Esophagus squamous epithelium (tissue), 5 donors: ENCODE measurements around the gene METTL21C. TPM values are rescaled to one million over a fixed set of nuclear protein-coding genes. Genes with fewer than 3 reads are reported as not detected.

ENCODE experiments used
- DNase-seq: peaks from one replicate; lab custom pipeline; 2025; lab: John Stamatoyannopoulos, UW
- H3K27ac ChIP-seq, 4 donors: fragments of 200-600 bp; sonication (generic); one replicate each; pipeline ENCODE4 v1.5.1; 2016 to 2019; ENCODE audit warnings: mild to moderate bottlenecking in 1 of 4
- H3K27me3 ChIP-seq, 4 donors: fragments of 200-600 bp; sonication (generic); 1 replicate in 3 of 4; 2 replicates in 1 of 4; pipeline versions ENCODE4 v1.5.1 to v1.6.0; 2017 to 2021; ENCODE audit warnings: antibody characterized with exemption in 1 of 4
- H3K36me3 ChIP-seq, 3 donors: fragments of 200-600 bp; sonication (generic); one replicate each; pipeline ENCODE4 v1.5.1; 2016 to 2019
- H3K4me1 ChIP-seq, 3 donors: fragments of 200-600 bp; sonication (generic); one replicate each; pipeline ENCODE4 v1.5.1; 2017 to 2019
- H3K4me3 ChIP-seq, 4 donors: fragments of 200-600 bp; sonication (generic); 1 replicate in 3 of 4; 2 replicates in 1 of 4; pipeline ENCODE4 v1.5.1; 2016 to 2019; ENCODE audit warnings: mild to moderate bottlenecking in 2 of 4, moderate library complexity in 1 of 4
- H3K9me3 ChIP-seq, 3 donors: fragments of 200-600 bp; sonication (generic); one replicate each; pipeline ENCODE4 v1.5.1; 2016 to 2019
- CTCF ChIP-seq, 6 experiments: fragments of 450-650 bp in 4 of 6; fragments of 200-600 bp in 2 of 6; sonication (generic) in 2 of 6; IDR thresholded peaks; one replicate each; pipeline ENCODE4 v1.5.1; 2016 to 2019; ENCODE audit warnings: antibody characterized with exemption in 6 of 6, mild to moderate bottlenecking in 4 of 6, moderate library complexity in 4 of 6
- POLR2A ChIP-seq, 4 donors: fragments of 450-650 bp; IDR thresholded peaks; one replicate each; pipeline ENCODE4 v1.6.1; 2017; ENCODE audit warnings: antibody characterized with exemption in 4 of 4, mild to moderate bottlenecking in 4 of 4, moderate library complexity in 3 of 4
- WGBS, 2 donors: methylation state at CpG; one replicate each; pipeline ENCODE4 v1.1.5; 2018; 5-methylcytosine and 5-hydroxymethylcytosine counted together
- intact Hi-C: fragments of 100-400 bp; cut with DNase I; formaldehyde crosslinking; loops from one replicate; pipeline ENCODE4 v1.15.0; 2022
- total RNA-seq, 4 donors: library from RNA; depleted of rRNA; stranded (reverse); fragments of >200 nt; gene quantifications; one replicate each; pipeline ENCODE4 v1.1.0, GENCODE V29; 2016
- donor health status: DM: yes; HTN: yes; CAD: no.

Gene METTL21C
- not detected for total RNA-seq

DNA sequence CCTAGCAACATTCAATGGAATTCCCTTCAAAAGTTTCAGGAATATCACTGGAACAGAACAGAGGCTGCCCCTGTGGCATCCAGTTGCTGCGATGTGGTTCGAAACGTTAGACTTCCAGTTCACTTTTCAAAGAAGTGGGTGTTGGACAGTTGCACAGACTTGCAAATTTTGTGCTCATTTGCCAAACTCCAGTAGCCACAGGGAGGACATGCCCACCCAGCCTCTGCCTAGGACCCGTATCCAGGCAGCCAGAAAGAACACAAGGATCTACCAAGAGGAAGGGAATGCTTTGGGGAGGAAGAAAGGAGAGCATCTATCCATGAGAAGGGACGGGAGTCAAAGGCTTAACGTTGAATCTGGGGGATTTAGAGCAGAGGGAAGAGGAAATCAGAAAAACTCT, at the start of gene METTL21C:
Gene METTL21C, minus strand, starts transcription at position 108 of the 400 bp plus-strand sequence. CDS start 546 bp downstream, outside the sequence.
- no peak for DNase-seq
- H3K9me3 ChIP-seq, result peaks cover 0 to 9% (median 0%) of the 10 kb centered on the region in 3 donors
- H3K27ac ChIP-seq, result no peak within 1 kb of the TSS
- 52 to 58% methylated on average over 6 of the region's 6 CpGs for WGBS, 2 donors
- H3K4me1 ChIP-seq, result no peaks in the 10 kb centered on the region
- H3K36me3 ChIP-seq, result no peaks in the 10 kb centered on the region
- intact Hi-C loops, result no loop called here
- peaks cover 0 to 24% (median 0%) of the 10 kb centered on the region in 4 donors for H3K27me3 ChIP-seq
- H3K4me3 ChIP-seq, result no peak within 1 kb of the TSS
- no peak for TF ChIP-seq POLR2A (IDR thresholded peaks at IDR 0.05)
- no peak for TF ChIP-seq CTCF (IDR thresholded peaks at IDR 0.05)

DNA sequence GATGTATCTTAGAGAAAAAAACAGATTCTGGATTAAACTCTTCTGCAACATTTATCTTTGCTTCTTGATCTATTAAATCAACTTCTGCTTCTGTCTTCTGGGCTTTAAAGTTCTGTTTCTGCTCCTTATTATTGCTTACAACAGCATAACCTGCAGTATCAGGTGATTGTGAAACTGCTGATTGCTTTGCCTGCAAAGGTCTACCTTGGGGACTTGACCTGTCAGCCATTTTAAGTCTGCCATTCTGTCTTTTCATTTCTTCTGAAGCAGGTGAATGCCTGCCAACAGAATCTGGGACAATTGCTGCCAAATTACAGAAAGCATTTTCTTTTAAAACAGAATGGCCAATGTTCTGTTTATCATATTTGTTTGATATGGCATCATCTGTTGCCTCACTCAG, 47.7 kb upstream of the METTL21C start:
- Histone ChIP-seq H3K4me1 (no peaks in the 10 kb centered on the region), H3K4me3 (no peak overlapping the region), H3K36me3 (no peaks in the 10 kb centered on the region), H3K9me3 (peaks cover 0 to 9% (median 0%) of the 10 kb centered on the region in 3 donors), H3K27me3 (peaks cover 0 to 26% (median 0%) of the 10 kb centered on the region in 4 donors), H3K27ac (no peak overlapping the region)
- DNase-seq, result no peak
- intact Hi-C loops, result no loop called here
- no peak for TF ChIP-seq CTCF (IDR thresholded peaks at IDR 0.05)
- no peak for TF ChIP-seq POLR2A (IDR thresholded peaks at IDR 0.05)

DNA sequence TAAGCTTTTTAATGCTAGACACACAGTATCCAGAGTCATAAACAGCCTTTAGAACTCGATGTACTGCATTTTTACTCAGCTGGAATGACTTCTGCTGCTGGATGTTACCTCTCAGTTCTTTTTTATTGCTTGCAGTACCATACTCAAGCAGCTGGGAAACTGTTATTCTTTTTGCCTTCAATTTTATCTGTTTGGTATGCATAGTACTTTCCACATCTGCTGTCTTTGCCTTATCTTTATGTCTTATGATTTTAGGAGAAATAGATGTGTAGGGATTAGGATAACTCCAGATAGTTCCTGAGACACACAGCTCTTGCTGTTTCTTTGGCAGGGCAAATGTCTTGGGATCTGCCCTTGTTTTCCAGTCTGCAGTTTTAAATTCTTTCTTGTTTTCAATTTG, 47.3 kb upstream of the METTL21C start:
- Histone ChIP-seq H3K27ac (no peak overlapping the region), H3K27me3 (peaks cover 0 to 30% (median 0%) of the 10 kb centered on the region in 4 donors), H3K36me3 (no peaks in the 10 kb centered on the region), H3K4me3 (no peak overlapping the region), H3K4me1 (no peaks in the 10 kb centered on the region), H3K9me3 (peaks cover 0 to 9% (median 0%) of the 10 kb centered on the region in 3 donors)
- intact Hi-C loops, result no loop called here
- TF ChIP-seq POLR2A (IDR thresholded peaks at IDR 0.05), result no peak
- TF ChIP-seq CTCF (IDR thresholded peaks at IDR 0.05), result no peak
- WGBS, 2 donors, result 43 to 61% methylated on average over 1 of the region's 1 CpG
- no peak for DNase-seq

DNA sequence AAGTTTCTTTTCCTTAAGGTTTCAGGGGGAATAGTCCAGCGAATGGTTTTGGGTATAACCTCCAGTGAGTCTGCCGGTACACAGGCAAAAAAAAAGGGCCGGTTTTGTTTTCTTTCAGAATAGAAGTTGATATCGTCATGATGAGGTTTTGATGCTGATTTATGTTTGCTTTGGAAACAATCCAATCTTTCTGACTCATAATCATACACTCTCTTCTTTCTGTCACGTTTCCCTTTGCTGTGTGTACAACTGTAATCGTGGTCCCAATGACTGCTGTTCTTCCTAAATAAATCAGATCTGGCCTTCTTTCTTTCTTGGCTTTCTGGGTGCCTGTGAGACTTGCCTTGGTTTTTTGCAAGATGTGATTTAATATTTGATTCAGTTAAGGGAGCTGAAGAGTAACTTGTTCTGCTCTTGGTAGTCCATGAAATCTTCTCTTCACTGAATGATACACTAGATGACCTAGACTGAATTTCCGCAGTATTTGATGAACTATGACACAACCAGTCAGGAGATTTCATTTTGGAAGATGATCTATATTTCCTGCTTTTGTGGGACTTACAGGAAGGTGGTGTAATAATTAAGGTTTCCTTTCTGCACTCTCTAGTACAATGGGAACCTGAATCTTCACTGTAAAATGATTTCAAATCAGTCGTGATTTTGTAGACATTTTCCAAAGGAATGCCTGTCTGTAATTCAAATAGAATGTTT, 34.9 kb upstream of the METTL21C start:
- intact Hi-C loops, result loop anchor here (10.0 kb wide), 2 partner anchors 115 to 145 kb away; partner anchors contain the start of gene ERCC5
- H3K27ac ChIP-seq, result no peak overlapping the region
- 16% methylated on average over 8 of the region's 8 CpGs for WGBS, 2 donors
- peaks cover 0 to 13% (median 0%) of the 10 kb centered on the region in 3 donors for H3K4me1 ChIP-seq
- H3K36me3 ChIP-seq, result no peaks in the 10 kb centered on the region
- no peaks in the 10 kb centered on the region for H3K27me3 ChIP-seq
- no peaks in the 10 kb centered on the region for H3K9me3 ChIP-seq
- no peak for TF ChIP-seq POLR2A (IDR thresholded peaks at IDR 0.05)
- no peak for TF ChIP-seq CTCF (IDR thresholded peaks at IDR 0.05)
- no peak overlapping the region for H3K4me3 ChIP-seq
- DNase-seq, result no peak

DNA sequence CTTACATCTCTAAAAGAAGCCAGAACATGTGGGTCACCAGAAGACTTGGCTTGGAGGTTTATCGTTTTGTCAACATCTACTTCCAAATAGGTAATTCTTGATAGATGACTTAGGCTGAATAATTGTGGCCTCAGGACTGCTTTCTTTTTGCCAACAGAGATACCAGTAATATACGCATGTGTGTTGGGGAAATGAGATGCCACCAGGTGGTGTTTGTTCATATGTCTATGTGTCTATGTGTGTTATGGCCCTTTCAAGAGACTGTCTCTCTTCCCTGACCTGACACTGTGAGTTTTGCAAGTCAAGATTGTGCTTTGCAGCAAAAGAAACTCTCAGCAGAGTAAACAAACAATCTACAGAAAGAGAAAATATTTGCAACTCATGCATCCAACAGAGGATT, 31.6 kb upstream of the METTL21C start:
- H3K36me3 ChIP-seq, result no peaks in the 10 kb centered on the region
- peaks cover 0 to 13% (median 0%) of the 10 kb centered on the region in 3 donors for H3K4me1 ChIP-seq
- DNase-seq, result no peak
- 43 to 47% methylated on average over 2 of the region's 2 CpGs for WGBS, 2 donors
- no peak for TF ChIP-seq CTCF (IDR thresholded peaks at IDR 0.05)
- no peak for TF ChIP-seq POLR2A (IDR thresholded peaks at IDR 0.05)
- H3K27ac ChIP-seq, result no peak overlapping the region
- no peaks in the 10 kb centered on the region for H3K9me3 ChIP-seq
- intact Hi-C loops, result loop anchor here (10.0 kb wide), 2 partner anchors 118 to 142 kb away; partner anchors contain the start of gene ERCC5
- peaks cover 0 to 4% (median 0%) of the 10 kb centered on the region in 4 donors for H3K27me3 ChIP-seq
- H3K4me3 ChIP-seq, result no peak overlapping the region
